Astrocyte of the spinal cord (primary cell): Measurements from ENCODE around the gene SLC2A10.
A peak's percentile ranks its signal among the peaks of the same experiment; 100 is the strongest.

Experiments
- DNase-seq: peaks from one replicate; pipeline ENCODE4 v3.0.0; 2011; ENCODE audit warnings: low read depth, low spot score
- H3K4me3 ChIP-seq: 2 replicates; pipeline ENCODE4 v1.5.1; 2011; ENCODE audit warnings: low read depth, mild to moderate bottlenecking, low read length, moderate library complexity
- in situ Hi-C: cut with HindIII; loops from 2 replicates; pipeline ENCODE4 v1.10.0; 2017; ENCODE audit warnings: low sequenced_read_pairs
- TF ChIP-seq, protein P1 (sequence below): IDR thresholded peaks from 2 replicates; pipeline ENCODE4 v1.5.1; 2012; ENCODE audit warnings: low read depth, mild to moderate bottlenecking, low read length, inconsistent platforms

Gene SLC2A10

DNA sequence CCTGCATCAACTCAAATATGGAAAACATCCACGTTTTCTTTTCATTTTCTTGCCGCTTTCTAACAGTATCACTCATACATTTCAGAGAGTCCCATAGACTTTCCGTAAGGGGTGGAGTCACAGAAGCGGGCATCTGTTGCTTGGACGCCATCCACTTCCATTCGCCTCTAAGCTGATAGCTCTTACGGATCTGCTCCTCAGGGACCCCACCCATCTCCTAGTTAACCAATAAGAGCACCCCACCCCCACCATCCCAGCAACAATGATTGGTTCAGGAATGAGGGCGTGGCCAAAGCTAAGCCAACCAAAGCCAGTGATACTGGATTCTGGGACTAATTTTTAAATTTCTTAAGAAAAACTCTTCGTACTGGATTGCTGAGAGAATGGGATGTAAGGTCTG lies 42.4 kb downstream of the SLC2A10 start:
- no peak for DNase-seq
- no peak overlapping the region for H3K4me3 ChIP-seq
- in situ Hi-C loops: no loop called here
- TF ChIP-seq, protein P1, sequence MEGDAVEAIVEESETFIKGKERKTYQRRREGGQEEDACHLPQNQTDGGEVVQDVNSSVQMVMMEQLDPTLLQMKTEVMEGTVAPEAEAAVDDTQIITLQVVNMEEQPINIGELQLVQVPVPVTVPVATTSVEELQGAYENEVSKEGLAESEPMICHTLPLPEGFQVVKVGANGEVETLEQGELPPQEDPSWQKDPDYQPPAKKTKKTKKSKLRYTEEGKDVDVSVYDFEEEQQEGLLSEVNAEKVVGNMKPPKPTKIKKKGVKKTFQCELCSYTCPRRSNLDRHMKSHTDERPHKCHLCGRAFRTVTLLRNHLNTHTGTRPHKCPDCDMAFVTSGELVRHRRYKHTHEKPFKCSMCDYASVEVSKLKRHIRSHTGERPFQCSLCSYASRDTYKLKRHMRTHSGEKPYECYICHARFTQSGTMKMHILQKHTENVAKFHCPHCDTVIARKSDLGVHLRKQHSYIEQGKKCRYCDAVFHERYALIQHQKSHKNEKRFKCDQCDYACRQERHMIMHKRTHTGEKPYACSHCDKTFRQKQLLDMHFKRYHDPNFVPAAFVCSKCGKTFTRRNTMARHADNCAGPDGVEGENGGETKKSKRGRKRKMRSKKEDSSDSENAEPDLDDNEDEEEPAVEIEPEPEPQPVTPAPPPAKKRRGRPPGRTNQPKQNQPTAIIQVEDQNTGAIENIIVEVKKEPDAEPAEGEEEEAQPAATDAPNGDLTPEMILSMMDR: no peak

GRCh38 chr20:46752728-46753127 lies 43.3 kb downstream of the SLC2A10 start:
- in situ Hi-C loops: no loop called here
- H3K4me3 ChIP-seq: no peak overlapping the region
- TF ChIP-seq, protein P1: peak; percentile 72
- DNase-seq: peak; percentile 71

DNA sequence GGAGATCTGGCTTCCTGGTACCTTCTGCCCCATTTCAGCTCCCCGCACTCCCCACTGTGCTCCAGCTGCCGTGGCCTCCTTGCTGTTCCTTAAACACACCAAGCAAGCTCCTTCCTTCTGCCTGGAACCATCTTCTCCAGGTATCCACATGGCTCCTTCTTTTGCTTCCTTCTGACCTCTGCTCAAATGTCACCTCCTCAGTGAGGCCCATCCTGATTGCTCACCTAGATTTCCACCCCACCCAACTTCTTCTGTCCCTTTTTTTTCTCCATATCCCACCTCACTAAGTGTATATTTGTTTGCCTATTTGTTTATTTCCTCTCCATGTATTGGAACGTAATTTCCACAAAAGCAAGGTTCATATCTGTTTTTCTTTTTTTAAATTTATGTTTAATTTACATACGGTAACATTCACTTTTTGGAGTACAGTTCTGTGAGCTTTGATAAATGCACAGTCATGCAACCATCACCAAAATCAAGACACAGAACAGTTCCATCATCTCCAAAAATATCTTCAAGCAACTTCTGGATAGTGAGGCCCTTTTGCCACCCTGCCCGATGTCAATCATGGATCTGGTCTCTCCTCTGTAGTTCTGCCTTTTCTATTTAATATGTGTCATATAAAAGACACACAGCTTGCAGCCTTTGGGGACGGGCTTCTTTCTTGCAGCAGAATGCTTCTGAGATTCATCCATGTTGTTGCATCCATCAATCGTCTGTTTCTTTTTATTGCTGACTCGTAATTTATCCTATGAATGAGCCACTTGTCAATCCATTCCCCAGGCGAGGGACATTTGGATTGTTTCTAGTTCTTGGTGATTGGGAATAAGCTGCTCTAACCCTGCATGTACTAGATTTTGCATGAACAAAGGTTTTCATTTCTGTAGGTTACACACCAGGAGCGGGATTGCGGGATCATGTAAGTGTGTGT lies 46.3 kb downstream of the SLC2A10 start:
- no peak for DNase-seq
- no peak overlapping the region for H3K4me3 ChIP-seq
- in situ Hi-C loops: no loop called here
- TF ChIP-seq, protein P1: no peak

- TF ChIP-seq, protein P1: no peak
- no peak for DNase-seq
- H3K4me3 ChIP-seq: no peak overlapping the region
- in situ Hi-C loops: no loop called here
These were observed 47.0 kb downstream of the SLC2A10 start for GRCh38 chr20:46756419-46756818.

DNA sequence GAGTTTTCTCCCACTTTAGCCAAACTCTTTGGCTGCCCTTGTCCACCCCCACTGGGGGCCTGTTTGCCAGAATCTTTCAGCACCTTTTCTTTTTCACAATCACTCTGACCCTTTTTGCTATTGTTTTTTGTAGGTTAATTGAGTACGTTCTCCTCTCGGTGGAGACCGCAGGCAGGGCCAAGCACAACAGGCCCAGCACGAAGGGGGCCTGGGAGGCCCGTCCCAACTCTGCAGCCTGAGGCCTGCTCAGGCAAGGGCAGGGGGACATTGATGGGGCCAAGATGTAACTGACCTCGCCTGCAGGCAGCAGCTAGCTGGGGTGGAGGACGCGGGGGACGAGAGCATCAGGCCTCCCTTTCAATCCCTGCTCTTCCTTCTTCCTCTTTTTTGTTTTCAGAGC lies 47.7 kb downstream of the SLC2A10 start:
- H3K4me3 ChIP-seq: no peak overlapping the region
- in situ Hi-C loops: no loop called here
- no peak for DNase-seq
- TF ChIP-seq, protein P1: no peak

- in situ Hi-C loops: no loop called here
- peak; percentile 55 for DNase-seq
- TF ChIP-seq, protein P1: peak; percentile 98
- H3K4me3 ChIP-seq: no peak overlapping the region
These were observed 48.6 kb downstream of the SLC2A10 start for GRCh38 chr20:46757754-46758678.
